Peyer's patch (tissue), 4 donors: ENCODE measurements around the gene STAM2.

Experiments used
- CTCF ChIP-seq, 6 experiments: fragments of 450-650 bp in 4 of 6; fragments of 200-600 bp in 2 of 6; sonication (generic) in 1 of 6; IDR thresholded peaks; one replicate each; pipeline ENCODE4 v1.5.1; 2017 to 2019; ENCODE audit warnings: antibody characterized with exemption in 6 of 6, mild to moderate bottlenecking in 3 of 6, moderate library complexity in 1 of 6
- POLR2A ChIP-seq, 2 donors: fragments of 450-650 bp; IDR thresholded peaks; one replicate each; pipeline ENCODE4 v1.5.1; 2017; ENCODE audit warnings: antibody characterized with exemption in 2 of 2, mild to moderate bottlenecking in 2 of 2, moderate library complexity in 2 of 2

GRCh38 chr2:152161598-152161997, 14.0 kb downstream of the STAM2 start:
- TF ChIP-seq CTCF (IDR thresholded peaks at IDR 0.05) = no peak
- no peak for TF ChIP-seq POLR2A (IDR thresholded peaks at IDR 0.05)
